ENCODE data around the gene STARD6.
"Not testable (repeated sequence)": the region's sequence is repeated elsewhere in the genome, so short reads cannot be mapped to it uniquely, and the experiment has no call there.

Gene STARD6

GRCh38 chr18:54357660-54358494, at the start of gene STARD6, which contains the start of gene C18orf54:
Gene STARD6, minus strand, starts transcription at chr18:54357858. Its CDS starts 3,285 bp downstream, at chr18:54354573.
Gene C18orf54, plus strand, starts transcription at chr18:54357906. Its CDS starts 2,667 bp downstream, at chr18:54360573.
- peak; percentile 92 for DNase-seq (ENCODE audit: low read depth)

- DNase-seq (ENCODE audit: low read depth), result no peak
Observed at GRCh38 chr18:54405290-54405689, 47.6 kb upstream of the STARD6 start.

- no peak for DNase-seq (ENCODE audit: low read depth)
Observed at GRCh38 chr18:54396760-54397159, 39.1 kb upstream of the STARD6 start.

DNA sequence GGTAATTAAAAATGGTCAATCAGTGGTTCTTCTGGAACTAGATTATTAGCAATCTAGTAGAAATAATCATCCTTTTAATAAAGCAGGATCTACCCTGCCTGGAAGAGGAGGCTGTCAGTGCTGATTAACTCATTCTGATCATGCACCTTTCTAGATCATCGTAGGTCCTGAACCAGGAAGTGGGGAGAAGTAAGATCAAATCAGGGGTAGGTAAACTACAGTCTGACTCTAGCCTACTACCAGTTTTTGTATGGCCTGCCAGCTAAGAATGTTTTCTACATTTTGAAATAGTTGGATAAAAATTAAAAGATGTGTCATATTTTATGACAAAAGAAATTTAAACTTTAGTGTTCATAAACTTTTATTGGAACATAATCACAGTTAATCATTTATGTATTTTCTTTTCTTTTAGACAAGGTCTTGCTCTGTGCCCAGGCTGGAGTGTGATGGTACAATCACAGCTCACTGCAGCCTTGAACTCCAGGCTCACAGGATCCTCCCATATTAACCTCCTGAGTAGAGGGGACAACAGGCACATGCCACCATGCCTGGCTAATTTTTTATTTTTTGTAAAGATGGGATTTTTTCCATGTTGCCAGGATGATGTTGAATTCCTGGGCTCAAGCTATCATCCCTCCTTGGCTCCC, 36.1 kb upstream of the STARD6 start:
- DNase-seq (ENCODE audit: low read depth), result no peak

DNA sequence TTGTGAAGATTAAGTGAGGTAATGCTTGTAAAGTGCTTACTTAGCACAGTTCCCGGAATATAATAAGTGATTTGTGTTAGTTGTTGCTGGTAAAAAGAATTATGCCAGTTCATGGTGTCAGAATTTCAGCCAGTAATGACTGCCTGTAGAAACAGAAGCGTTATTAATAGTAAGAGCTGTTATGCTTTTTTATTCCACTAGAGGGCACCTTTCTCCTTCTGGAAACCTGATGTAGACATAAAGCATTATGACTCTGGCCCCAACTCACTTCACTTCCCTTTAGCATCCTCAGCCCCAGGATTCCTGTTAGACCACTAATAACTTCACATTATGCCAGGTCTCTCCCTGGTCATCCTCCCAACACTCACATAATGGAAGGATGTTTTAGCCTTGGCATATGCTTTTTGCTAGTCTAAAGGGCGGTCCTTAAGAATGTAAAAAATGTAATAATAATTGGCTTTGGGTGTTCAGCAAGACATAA, 34.9 kb upstream of the STARD6 start:
- peak; percentile 82 for DNase-seq (ENCODE audit: low read depth)

DNA sequence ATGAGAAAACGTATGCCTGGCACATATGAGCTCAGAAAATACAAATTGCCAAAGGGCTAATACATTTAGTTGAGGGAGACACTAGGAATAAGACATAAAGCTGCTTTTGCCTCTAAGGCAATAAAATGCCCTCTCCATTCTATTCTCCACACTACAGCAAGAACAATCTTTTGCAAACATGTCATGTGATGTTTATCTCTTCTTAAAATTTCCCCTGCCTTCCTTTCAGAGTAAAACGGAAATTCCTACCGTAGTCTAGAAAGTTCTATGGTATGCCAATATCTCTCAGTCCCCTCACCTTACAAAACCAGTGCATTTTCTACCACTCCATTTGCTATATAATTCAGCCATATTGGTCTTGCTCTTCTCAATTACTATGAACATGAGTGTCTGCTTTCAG, 33.2 kb upstream of the STARD6 start:
- DNase-seq (ENCODE audit: low read depth), result no peak

DNA sequence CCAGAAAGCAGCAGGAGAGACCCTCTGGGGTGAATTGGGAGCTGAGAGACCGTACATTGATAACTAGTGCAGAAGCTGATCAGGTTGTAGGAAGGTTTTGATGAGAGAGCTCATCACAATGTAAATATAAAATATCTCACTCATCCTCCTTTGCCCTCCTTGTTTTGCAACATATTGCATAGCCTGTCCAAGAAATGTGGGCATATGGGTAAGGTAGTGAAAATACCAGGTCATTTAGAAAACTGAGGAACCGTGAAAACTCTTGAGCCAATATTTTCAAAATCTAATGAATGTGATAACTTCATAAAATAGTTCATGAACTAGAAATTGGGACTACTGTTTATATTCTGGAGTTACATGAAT, 31.5 kb upstream of the STARD6 start:
- DNase-seq (ENCODE audit: low read depth), result peak; percentile 20

GRCh38 chr18:54388203-54389142, 30.8 kb upstream of the STARD6 start:
- peak; percentile 90 for DNase-seq (ENCODE audit: low read depth)

DNA sequence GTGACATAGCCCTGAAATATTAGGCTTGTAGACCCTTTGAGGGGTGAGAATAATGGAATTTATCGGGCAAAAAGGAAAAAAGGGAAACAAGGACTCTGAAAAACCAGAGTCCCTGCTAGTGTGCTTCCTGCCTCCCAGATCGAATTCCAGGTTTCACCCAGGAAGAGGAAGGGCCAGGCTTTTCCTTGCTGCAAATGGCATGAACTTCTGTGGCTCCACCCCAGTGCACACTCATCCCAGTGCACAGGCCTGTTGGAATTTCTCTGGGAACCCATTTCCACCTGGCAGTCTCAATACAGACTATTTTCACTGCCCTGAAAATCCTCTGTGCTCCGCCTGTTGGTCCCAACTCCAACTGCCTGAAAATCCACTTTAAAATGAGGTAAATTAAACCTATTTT, 30.0 kb upstream of the STARD6 start:
- peak; percentile 60 for DNase-seq (ENCODE audit: low read depth)

GRCh38 chr18:54386800-54387495, 29.3 kb upstream of the STARD6 start:
- not testable (repeated sequence) for DNase-seq (ENCODE audit: low read depth)

GRCh38 chr18:54386043-54386442, 28.4 kb upstream of the STARD6 start:
- DNase-seq (ENCODE audit: low read depth), result no peak

GRCh38 chr18:54382733-54383252, 25.1 kb upstream of the STARD6 start:
- no peak for DNase-seq (ENCODE audit: low read depth)

- DNase-seq (ENCODE audit: low read depth), result no peak
Observed at GRCh38 chr18:54382076-54382475, 24.4 kb upstream of the STARD6 start.

GRCh38 chr18:54381640-54382039, 24.0 kb upstream of the STARD6 start:
- no peak for DNase-seq (ENCODE audit: low read depth)

GRCh38 chr18:54378057-54378456, 20.4 kb upstream of the STARD6 start:
- DNase-seq (ENCODE audit: low read depth), result no peak

DNA sequence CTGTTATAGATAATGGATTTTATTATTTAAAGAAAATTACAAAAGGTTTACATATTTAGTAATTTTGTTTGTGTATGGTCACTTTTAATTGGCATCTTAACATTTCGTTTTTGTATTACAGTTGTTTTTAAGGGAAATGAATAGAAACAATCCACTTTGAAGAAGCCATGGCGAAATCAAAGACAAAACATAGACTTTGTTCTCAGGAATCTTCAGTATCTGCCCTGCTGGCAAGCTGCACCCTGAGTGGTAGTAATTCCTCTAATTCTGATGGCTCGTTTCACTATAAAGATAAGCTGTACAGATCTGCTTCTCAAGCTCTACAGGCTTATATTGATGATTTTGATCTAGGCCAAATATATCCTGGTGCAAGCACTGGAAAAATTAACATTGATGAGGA, 2.7 kb upstream of the STARD6 start:
- no peak for DNase-seq (ENCODE audit: low read depth)

DNA sequence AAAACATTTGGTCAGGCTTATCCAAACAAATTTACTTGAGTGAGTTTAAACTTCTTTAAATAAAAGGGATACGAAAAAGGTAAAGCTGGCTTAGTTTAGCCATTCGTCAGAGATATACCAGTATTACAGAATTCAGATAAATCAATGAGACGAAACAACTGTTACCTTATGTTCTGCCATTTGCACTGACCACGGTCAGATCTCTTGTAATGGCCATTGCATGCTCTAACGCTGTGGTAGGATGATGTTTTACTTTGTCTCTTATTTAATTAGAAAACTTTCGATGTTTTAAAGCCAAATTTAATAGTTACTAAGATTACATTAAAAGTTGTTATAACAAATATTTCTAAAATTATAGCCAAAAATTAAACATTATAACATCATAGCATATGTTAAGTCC, 1.6 kb upstream of the STARD6 start:
- DNase-seq (ENCODE audit: low read depth), result peak; percentile 27

- peak; percentile 39 for DNase-seq (ENCODE audit: low read depth)
Observed at GRCh38 chr18:54358495-54359040, 910 bp upstream of the STARD6 start.

DNA sequence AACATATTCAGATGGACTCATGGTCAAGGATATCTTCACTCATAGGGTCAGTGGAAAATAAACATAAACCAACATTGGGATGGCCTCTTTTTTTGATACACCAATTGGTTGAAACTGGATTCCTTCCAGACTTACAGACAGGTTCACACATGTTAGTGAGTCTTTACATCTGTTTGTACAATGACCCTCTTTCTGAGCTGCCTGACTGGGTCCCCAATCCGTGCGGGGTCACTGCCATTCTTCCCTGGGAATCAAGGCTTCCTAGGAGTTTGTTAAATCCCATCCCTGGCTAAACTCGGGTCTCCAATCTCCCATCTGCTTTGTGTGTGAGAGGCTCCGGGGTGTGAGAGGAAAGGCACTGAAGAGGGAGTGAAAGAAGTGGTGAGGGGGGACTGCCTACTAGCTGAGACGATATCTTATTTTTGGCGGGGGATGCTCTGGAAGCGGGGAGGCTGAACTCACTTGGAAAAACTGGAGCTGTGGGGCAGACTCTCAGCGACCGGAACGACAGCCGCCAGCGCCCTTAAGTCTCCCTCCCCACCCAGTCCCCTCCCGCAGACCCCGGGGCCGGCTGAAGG, 487 bp downstream of the STARD6 start:
- DNase-seq (ENCODE audit: low read depth), result no peak

GRCh38 chr18:54351186-54351585, 6.5 kb downstream of the STARD6 start:
- DNase-seq (ENCODE audit: low read depth), result peak; percentile 12

- no peak for DNase-seq (ENCODE audit: low read depth)
Observed at GRCh38 chr18:54338230-54338629, 19.4 kb downstream of the STARD6 start.
